ENCODE measurements around the gene CKS1B.

The CKS1B gene
- 4.1 to 14.7 (median 6.7) reads per million in 9 experiments for total RNA-seq

GRCh38 chr1:154974102-154974807, at the start of gene CKS1B:
CKS1B (plus strand) TSS chr1:154974681; CDS start chr1:154974746, 65 bp downstream.
- Mint-ChIP-seq H3K36me3 (ENCODE audit: insufficient read depth) (peaks cover 13% of the 10 kb centered on the region), H3K4me3 (no peak within 1 kb of the TSS), H3K27me3 (no peaks in the 10 kb centered on the region), H3K9me3 (no peaks in the 10 kb centered on the region), H3K27ac (no peak within 1 kb of the TSS), H3K4me1 (ENCODE audit: low read depth in 2 of 2) (peaks cover 21 to 29% of the 10 kb centered on the region in 2 donors)
- ATAC-seq (replicated peaks) (peak; percentile 83), DNase-seq (peak; percentile 97 to 98 (median 97))

GRCh38 chr1:154925335-154926170, 48.9 kb upstream of the CKS1B start:
- ATAC-seq (replicated peaks) (peak; percentile 71), DNase-seq (no peak)
- Mint-ChIP-seq H3K27me3 (no peaks in the 10 kb centered on the region), H3K9me3 (no peaks in the 10 kb centered on the region), H3K4me3 (peak overlapping the region in 1 of 2 donors; percentile 25), H3K4me1 (ENCODE audit: low read depth in 2 of 2) (peaks cover 6 to 14% of the 10 kb centered on the region in 2 donors), H3K27ac (peak overlapping the region; percentile 59 to 90), H3K36me3 (ENCODE audit: insufficient read depth) (peaks cover 13% of the 10 kb centered on the region)

GRCh38 chr1:154926201-154926600, 48.3 kb upstream of the CKS1B start:
- DNase-seq (no peak), ATAC-seq (replicated peaks) (no peak)
- peak overlapping the region; percentile 59 to 90 for H3K27ac Mint-ChIP-seq
- H3K4me3 Mint-ChIP-seq, result no peak overlapping the region
- H3K9me3 Mint-ChIP-seq, result no peaks in the 10 kb centered on the region
- peaks cover 16% of the 10 kb centered on the region for H3K36me3 Mint-ChIP-seq (ENCODE audit: insufficient read depth)
- H3K4me1 Mint-ChIP-seq (ENCODE audit: low read depth in 2 of 2), result peaks cover 6 to 14% of the 10 kb centered on the region in 2 donors
- no peaks in the 10 kb centered on the region for H3K27me3 Mint-ChIP-seq

- Mint-ChIP-seq H3K27ac (no peak overlapping the region), H3K36me3 (ENCODE audit: insufficient read depth) (peaks cover 26% of the 10 kb centered on the region), H3K4me1 (ENCODE audit: low read depth in 2 of 2) (peaks cover 14 to 17% of the 10 kb centered on the region in 2 donors), H3K27me3 (no peaks in the 10 kb centered on the region), H3K4me3 (no peak overlapping the region), H3K9me3 (no peaks in the 10 kb centered on the region)
- no peak for DNase-seq
- no peak for ATAC-seq (replicated peaks)
Measured at GRCh38 chr1:154931940-154932487, 42.5 kb upstream of the CKS1B start.

- Mint-ChIP-seq H3K27ac (peak overlapping the region in 1 of 2 donors; percentile 60), H3K36me3 (ENCODE audit: insufficient read depth) (peaks cover 39% of the 10 kb centered on the region), H3K27me3 (no peaks in the 10 kb centered on the region), H3K4me1 (ENCODE audit: low read depth in 2 of 2) (peaks cover 29 to 30% of the 10 kb centered on the region in 2 donors), H3K9me3 (no peaks in the 10 kb centered on the region), H3K4me3 (peak overlapping the region in 1 of 2 donors; percentile 91)
- no peak for DNase-seq
- ATAC-seq (replicated peaks), result no peak
Measured at GRCh38 chr1:154934358-154934948, 40.0 kb upstream of the CKS1B start.

- ATAC-seq (replicated peaks), result no peak
- Mint-ChIP-seq H3K4me3 (peak overlapping the region; percentile 91 to 94), H3K27me3 (no peaks in the 10 kb centered on the region), H3K36me3 (ENCODE audit: insufficient read depth) (peaks cover 45% of the 10 kb centered on the region), H3K27ac (peak overlapping the region; percentile 99 to 100), H3K9me3 (no peaks in the 10 kb centered on the region), H3K4me1 (ENCODE audit: low read depth in 2 of 2) (peaks cover 39 to 41% of the 10 kb centered on the region in 2 donors)
- no peak for DNase-seq
Measured at GRCh38 chr1:154935749-154936554, 38.5 kb upstream of the CKS1B start.

GRCh38 chr1:154936555-154937084, 37.9 kb upstream of the CKS1B start, which contains the start of gene PMVK:
PMVK (minus strand) TSS chr1:154936719; CDS start chr1:154936685, 34 bp downstream.
- H3K27ac Mint-ChIP-seq, result peak within 1 kb of the TSS; percentile 99 to 100
- H3K9me3 Mint-ChIP-seq, result no peaks in the 10 kb centered on the region
- ATAC-seq (replicated peaks), result peak; percentile 79
- peak within 1 kb of the TSS; percentile 91 to 94 for H3K4me3 Mint-ChIP-seq
- peak; percentile 93 to 96 (median 94) for DNase-seq
- peaks cover 45 to 46% of the 10 kb centered on the region in 2 donors for H3K4me1 Mint-ChIP-seq (ENCODE audit: low read depth in 2 of 2)
- peaks cover 43% of the 10 kb centered on the region for H3K36me3 Mint-ChIP-seq (ENCODE audit: insufficient read depth)
- no peaks in the 10 kb centered on the region for H3K27me3 Mint-ChIP-seq

GRCh38 chr1:154937085-154937987, 37.1 kb upstream of the CKS1B start:
- Mint-ChIP-seq H3K36me3 (ENCODE audit: insufficient read depth) (peaks cover 48% of the 10 kb centered on the region), H3K4me1 (ENCODE audit: low read depth in 2 of 2) (peaks cover 49 to 51% of the 10 kb centered on the region in 2 donors), H3K9me3 (no peaks in the 10 kb centered on the region), H3K27ac (peak overlapping the region; percentile 99 to 100), H3K4me3 (peak overlapping the region; percentile 91 to 94), H3K27me3 (no peaks in the 10 kb centered on the region)
- ATAC-seq (replicated peaks) (peak; percentile 80), DNase-seq (peak; percentile 92 to 93 (median 93))

- peak overlapping the region; percentile 99 to 100 for H3K27ac Mint-ChIP-seq
- H3K27me3 Mint-ChIP-seq, result no peaks in the 10 kb centered on the region
- H3K36me3 Mint-ChIP-seq (ENCODE audit: insufficient read depth), result peaks cover 54% of the 10 kb centered on the region
- peaks cover 56 to 57% of the 10 kb centered on the region in 2 donors for H3K4me1 Mint-ChIP-seq (ENCODE audit: low read depth in 2 of 2)
- ATAC-seq (replicated peaks) (no peak), DNase-seq (no peak)
- H3K4me3 Mint-ChIP-seq, result peak overlapping the region; percentile 91 to 94
- no peaks in the 10 kb centered on the region for H3K9me3 Mint-ChIP-seq
Measured at GRCh38 chr1:154937988-154938386, 36.5 kb upstream of the CKS1B start.

GRCh38 chr1:154938604-154939399, 35.7 kb upstream of the CKS1B start:
- H3K4me1 Mint-ChIP-seq (ENCODE audit: low read depth in 2 of 2), result peaks cover 61 to 63% of the 10 kb centered on the region in 2 donors
- H3K9me3 Mint-ChIP-seq, result no peaks in the 10 kb centered on the region
- no peaks in the 10 kb centered on the region for H3K27me3 Mint-ChIP-seq
- no peak for ATAC-seq (replicated peaks)
- peaks cover 62% of the 10 kb centered on the region for H3K36me3 Mint-ChIP-seq (ENCODE audit: insufficient read depth)
- peak overlapping the region; percentile 99 to 100 for H3K27ac Mint-ChIP-seq
- H3K4me3 Mint-ChIP-seq, result peak overlapping the region; percentile 54 to 91
- no peak for DNase-seq

- DNase-seq (no peak), ATAC-seq (replicated peaks) (no peak)
- H3K4me1 Mint-ChIP-seq (ENCODE audit: low read depth in 2 of 2), result peaks cover 64 to 71% of the 10 kb centered on the region in 2 donors
- H3K4me3 Mint-ChIP-seq, result peak overlapping the region; percentile 34 to 70
- no peaks in the 10 kb centered on the region for H3K9me3 Mint-ChIP-seq
- H3K27me3 Mint-ChIP-seq, result no peaks in the 10 kb centered on the region
- H3K27ac Mint-ChIP-seq, result peak overlapping the region; percentile 52 to 99
- peaks cover 76% of the 10 kb centered on the region for H3K36me3 Mint-ChIP-seq (ENCODE audit: insufficient read depth)
Measured at GRCh38 chr1:154940213-154940560, 34.3 kb upstream of the CKS1B start.
